GM06990 (cell line): ENCODE measurements around the gene NIPAL4.
A peak's percentile ranks its signal among the peaks of the same experiment; 100 is the strongest.

ENCODE experiments used
- DNase-seq: peaks from one replicate; pipeline ENCODE4 v3.0.0-alpha.2; 2011; ENCODE audit not compliant: insufficient read length; ENCODE audit errors: extremely low read depth
- H3K27me3 ChIP-seq: replicated peaks from 2 replicates; pipeline ENCODE4 v1.6.0; 2011; ENCODE audit warnings: low read length; ENCODE audit not compliant: control insufficient read depth, insufficient read depth
- H3K36me3 ChIP-seq: 2 replicates; pipeline ENCODE4 v1.5.1; 2011; ENCODE audit warnings: low read length; ENCODE audit not compliant: control insufficient read depth, insufficient read depth
- H3K4me3 ChIP-seq: replicated peaks from 2 replicates; pipeline ENCODE4 v1.5.1; 2011; ENCODE audit warnings: low read depth, mild to moderate bottlenecking, control low read depth, low read length
- CTCF ChIP-seq: IDR thresholded peaks from 2 replicates; pipeline ENCODE4 v1.5.1; 2011; ENCODE audit warnings: low read length, control low read depth, mild to moderate bottlenecking, inconsistent platforms; ENCODE audit not compliant: insufficient read depth, poor library complexity, severe bottlenecking

NIPAL4 gene

GRCh38 chr5:157485340-157485739 is 25.3 kb downstream of the NIPAL4 start:
- no peaks in the 10 kb centered on the region for H3K27me3 ChIP-seq
- H3K36me3 ChIP-seq, result peaks cover 14% of the 10 kb centered on the region
- no peak overlapping the region for H3K4me3 ChIP-seq
- TF ChIP-seq CTCF, result no peak
- DNase-seq, result no peak

- no peak overlapping the region for H3K4me3 ChIP-seq
- DNase-seq, result no peak
- no peaks in the 10 kb centered on the region for H3K27me3 ChIP-seq
- no peak for TF ChIP-seq CTCF
- peaks cover 12% of the 10 kb centered on the region for H3K36me3 ChIP-seq
Measured at GRCh38 chr5:157485811-157486210, 25.8 kb downstream of the NIPAL4 start.

- Histone ChIP-seq H3K36me3 (peaks cover 10% of the 10 kb centered on the region), H3K4me3 (no peak overlapping the region), H3K27me3 (no peaks in the 10 kb centered on the region)
- no peak for TF ChIP-seq CTCF
- peak; percentile 37 for DNase-seq
Measured at GRCh38 chr5:157486221-157486681, 26.2 kb downstream of the NIPAL4 start.

- H3K36me3 ChIP-seq, result peaks cover 13% of the 10 kb centered on the region
- H3K4me3 ChIP-seq, result no peak overlapping the region
- TF ChIP-seq CTCF, result no peak
- H3K27me3 ChIP-seq, result no peaks in the 10 kb centered on the region
- no peak for DNase-seq
Measured at GRCh38 chr5:157486861-157487260, 26.8 kb downstream of the NIPAL4 start.

GRCh38 chr5:157487358-157487757 is 27.3 kb downstream of the NIPAL4 start:
- H3K27me3 ChIP-seq, result no peaks in the 10 kb centered on the region
- peaks cover 13% of the 10 kb centered on the region for H3K36me3 ChIP-seq
- peak; percentile 61 for DNase-seq
- TF ChIP-seq CTCF, result no peak
- no peak overlapping the region for H3K4me3 ChIP-seq

- no peak for TF ChIP-seq CTCF
- H3K27me3 ChIP-seq, result no peaks in the 10 kb centered on the region
- DNase-seq, result no peak
- no peak overlapping the region for H3K4me3 ChIP-seq
- peaks cover 17% of the 10 kb centered on the region for H3K36me3 ChIP-seq
Measured at GRCh38 chr5:157491471-157491995, 31.5 kb downstream of the NIPAL4 start.
